Neural cell (in vitro differentiated cells): ENCODE results near the gene PAK3.

Source experiments
- EP300 ChIP-seq: fragments of 450-650 bp; conservative IDR thresholded peaks from 2 replicates; pipeline ENCODE4 v1.6.1; 2014; ENCODE audit warnings: antibody characterized with exemption, mild to moderate bottlenecking, moderate library complexity; ENCODE audit not compliant: poor library complexity, severe bottlenecking
- EZH2 ChIP-seq: fragments of 200-600, 300-800 bp; shearing (Covaris generic), sonication (generic); IDR thresholded peaks from 2 replicates; pipeline ENCODE4 v1.6.1; 2014; ENCODE audit warnings: antibody characterized with exemption, low read length, borderline replicate concordance, mild to moderate bottlenecking; ENCODE audit not compliant: insufficient read depth, poor library complexity, severe bottlenecking
- MXI1 ChIP-seq: fragments of 450-650 bp; conservative IDR thresholded peaks from 2 replicates; pipeline ENCODE4 v1.6.1; 2014; ENCODE audit warnings: antibody characterized with exemption, mild to moderate bottlenecking; ENCODE audit not compliant: poor library complexity, severe bottlenecking
- POLR2AphosphoS5 ChIP-seq: IDR thresholded peaks from 2 replicates; pipeline ENCODE4 v1.6.1; 2012
- RAD21 ChIP-seq: fragments of 450-650 bp; conservative IDR thresholded peaks from 2 replicates; pipeline ENCODE4 v1.6.1; 2014; ENCODE audit warnings: antibody characterized with exemption, mild to moderate bottlenecking, moderate library complexity
- SMC3 ChIP-seq: fragments of 450-650 bp; conservative IDR thresholded peaks from 2 replicates; pipeline ENCODE4 v1.6.1; 2014; ENCODE audit warnings: antibody characterized with exemption, mild to moderate bottlenecking, moderate library complexity; ENCODE audit not compliant: poor library complexity
- TAF1 ChIP-seq: IDR thresholded peaks from 2 replicates; pipeline ENCODE4 v1.6.1; 2012; ENCODE audit warnings: low read depth
- TF ChIP-seq, protein P1 (sequence below): fragments of 450-650 bp; IDR thresholded peaks from 2 replicates; pipeline ENCODE4 v1.5.1; 2014; ENCODE audit warnings: antibody characterized with exemption, mild to moderate bottlenecking, moderate library complexity; ENCODE audit not compliant: poor library complexity, severe bottlenecking
- TF ChIP-seq, protein P2 (sequence below): IDR thresholded peaks from 2 replicates; pipeline ENCODE4 v1.6.1; 2012; ENCODE audit warnings: borderline replicate concordance

DNA sequence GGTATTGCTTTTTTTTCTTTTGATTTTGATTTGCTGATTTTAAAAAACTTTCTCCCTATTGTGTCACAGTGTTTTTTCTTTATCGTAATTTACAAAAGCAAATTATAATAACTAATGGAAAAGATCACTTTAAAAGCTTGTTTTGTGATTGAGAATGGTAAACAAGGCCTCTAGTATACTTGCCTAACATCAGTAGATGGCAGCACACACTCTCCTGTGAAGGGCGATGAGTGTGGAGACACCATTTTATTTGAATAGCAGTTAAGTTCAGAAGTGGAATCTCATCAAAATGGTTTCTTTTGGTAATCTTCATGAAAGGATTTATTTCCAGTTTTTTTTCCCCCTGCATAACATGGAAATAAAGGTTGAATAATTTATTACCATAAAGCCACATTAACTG lies 72.3 kb downstream of the PAK3 start:
- TF ChIP-seq, protein P1, sequence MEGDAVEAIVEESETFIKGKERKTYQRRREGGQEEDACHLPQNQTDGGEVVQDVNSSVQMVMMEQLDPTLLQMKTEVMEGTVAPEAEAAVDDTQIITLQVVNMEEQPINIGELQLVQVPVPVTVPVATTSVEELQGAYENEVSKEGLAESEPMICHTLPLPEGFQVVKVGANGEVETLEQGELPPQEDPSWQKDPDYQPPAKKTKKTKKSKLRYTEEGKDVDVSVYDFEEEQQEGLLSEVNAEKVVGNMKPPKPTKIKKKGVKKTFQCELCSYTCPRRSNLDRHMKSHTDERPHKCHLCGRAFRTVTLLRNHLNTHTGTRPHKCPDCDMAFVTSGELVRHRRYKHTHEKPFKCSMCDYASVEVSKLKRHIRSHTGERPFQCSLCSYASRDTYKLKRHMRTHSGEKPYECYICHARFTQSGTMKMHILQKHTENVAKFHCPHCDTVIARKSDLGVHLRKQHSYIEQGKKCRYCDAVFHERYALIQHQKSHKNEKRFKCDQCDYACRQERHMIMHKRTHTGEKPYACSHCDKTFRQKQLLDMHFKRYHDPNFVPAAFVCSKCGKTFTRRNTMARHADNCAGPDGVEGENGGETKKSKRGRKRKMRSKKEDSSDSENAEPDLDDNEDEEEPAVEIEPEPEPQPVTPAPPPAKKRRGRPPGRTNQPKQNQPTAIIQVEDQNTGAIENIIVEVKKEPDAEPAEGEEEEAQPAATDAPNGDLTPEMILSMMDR = peak; percentile 62
- peak; percentile 65 for TF ChIP-seq RAD21
- TF ChIP-seq POLR2AphosphoS5 = no peak
- TF ChIP-seq EZH2 = no peak
- TF ChIP-seq EP300 = no peak
- no peak for TF ChIP-seq MXI1
- no peak for TF ChIP-seq TAF1
- TF ChIP-seq, protein P2, sequence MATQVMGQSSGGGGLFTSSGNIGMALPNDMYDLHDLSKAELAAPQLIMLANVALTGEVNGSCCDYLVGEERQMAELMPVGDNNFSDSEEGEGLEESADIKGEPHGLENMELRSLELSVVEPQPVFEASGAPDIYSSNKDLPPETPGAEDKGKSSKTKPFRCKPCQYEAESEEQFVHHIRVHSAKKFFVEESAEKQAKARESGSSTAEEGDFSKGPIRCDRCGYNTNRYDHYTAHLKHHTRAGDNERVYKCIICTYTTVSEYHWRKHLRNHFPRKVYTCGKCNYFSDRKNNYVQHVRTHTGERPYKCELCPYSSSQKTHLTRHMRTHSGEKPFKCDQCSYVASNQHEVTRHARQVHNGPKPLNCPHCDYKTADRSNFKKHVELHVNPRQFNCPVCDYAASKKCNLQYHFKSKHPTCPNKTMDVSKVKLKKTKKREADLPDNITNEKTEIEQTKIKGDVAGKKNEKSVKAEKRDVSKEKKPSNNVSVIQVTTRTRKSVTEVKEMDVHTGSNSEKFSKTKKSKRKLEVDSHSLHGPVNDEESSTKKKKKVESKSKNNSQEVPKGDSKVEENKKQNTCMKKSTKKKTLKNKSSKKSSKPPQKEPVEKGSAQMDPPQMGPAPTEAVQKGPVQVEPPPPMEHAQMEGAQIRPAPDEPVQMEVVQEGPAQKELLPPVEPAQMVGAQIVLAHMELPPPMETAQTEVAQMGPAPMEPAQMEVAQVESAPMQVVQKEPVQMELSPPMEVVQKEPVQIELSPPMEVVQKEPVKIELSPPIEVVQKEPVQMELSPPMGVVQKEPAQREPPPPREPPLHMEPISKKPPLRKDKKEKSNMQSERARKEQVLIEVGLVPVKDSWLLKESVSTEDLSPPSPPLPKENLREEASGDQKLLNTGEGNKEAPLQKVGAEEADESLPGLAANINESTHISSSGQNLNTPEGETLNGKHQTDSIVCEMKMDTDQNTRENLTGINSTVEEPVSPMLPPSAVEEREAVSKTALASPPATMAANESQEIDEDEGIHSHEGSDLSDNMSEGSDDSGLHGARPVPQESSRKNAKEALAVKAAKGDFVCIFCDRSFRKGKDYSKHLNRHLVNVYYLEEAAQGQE = no peak
- peak; percentile 61 for TF ChIP-seq SMC3
